Caco-2 (cell line): Measurements from ENCODE around the gene PTOV1. TPM values are rescaled to one million over a fixed set of nuclear protein-coding genes. Genes with fewer than 3 reads are reported as not detected.

Experiments used
- BruUV-seq: library from RNA; stranded (reverse); fragments of 400-500 nt; replicated peaks from 2 replicates; lab custom pipeline; 2021; lab: Mats Ljungman, UMichigan
- CTCF ChIA-PET: fragments of 300-600 bp; sonication (Branson Sonifier 250); formaldehyde crosslinking; loops from one replicate; lab custom pipeline; 2022; ENCODE audit warnings: antibody characterized with exemption; lab: Charles Lee
- POLR2A ChIA-PET: fragments of 300-600 bp; sonication (Branson Sonifier 250); formaldehyde crosslinking; loops from one replicate; lab custom pipeline; 2022; ENCODE audit warnings: antibody characterized with exemption; lab: Charles Lee
- DNase-seq, 2 experiments: peaks; one replicate each; pipeline versions ENCODE4 v3.0.0 to v3.0.0-alpha.2; 2020 to 2022
- H3K27me3 ChIP-seq: replicated peaks from 2 replicates; pipeline ENCODE4 v1.6.0; 2011; ENCODE audit warnings: low read length; ENCODE audit not compliant: control insufficient read depth, insufficient read depth
- H3K36me3 ChIP-seq: 2 replicates; pipeline ENCODE4 v1.5.1; 2011; ENCODE audit warnings: low read length; ENCODE audit not compliant: control insufficient read depth, insufficient read depth
- H3K4me1 ChIP-seq: fragments of 250-450 bp; sonication (Bioruptor Pico); 2 replicates; pipeline ENCODE4 v1.5.1; 2020; ENCODE audit warnings: mild to moderate bottlenecking
- H3K4me3 ChIP-seq: 2 replicates; pipeline ENCODE4 v1.5.1; 2011; ENCODE audit warnings: low read depth, mild to moderate bottlenecking, control low read depth, low read length
- H3K9me3 ChIP-seq: fragments of 250-450 bp; sonication (Bioruptor Pico); 2 replicates; pipeline ENCODE4 v1.5.1; 2020; ENCODE audit warnings: mild to moderate bottlenecking, moderate library complexity
- H3K27ac Mint-ChIP-seq: one replicate; pipeline ENCODE4 v1.8.0; 2022; ENCODE audit warnings: mixed read lengths; ENCODE audit not compliant: unreplicated experiment
- H3K27me3 Mint-ChIP-seq: one replicate; pipeline ENCODE4 v1.8.0; 2022; ENCODE audit warnings: mixed read lengths; ENCODE audit not compliant: insufficient read depth, unreplicated experiment
- H3K36me3 Mint-ChIP-seq: one replicate; pipeline ENCODE4 v1.8.0; 2022; ENCODE audit warnings: mild to moderate bottlenecking, mixed read lengths; ENCODE audit not compliant: insufficient read depth, unreplicated experiment
- H3K4me1 Mint-ChIP-seq: one replicate; pipeline ENCODE4 v1.8.0; 2022; ENCODE audit warnings: low read depth, mixed read lengths; ENCODE audit not compliant: unreplicated experiment
- H3K4me3 Mint-ChIP-seq: one replicate; pipeline ENCODE4 v1.8.0; 2022; ENCODE audit warnings: mild to moderate bottlenecking, moderate library complexity, mixed read lengths; ENCODE audit not compliant: unreplicated experiment
- H3K9me3 Mint-ChIP-seq: one replicate; pipeline ENCODE4 v1.8.0; 2022; ENCODE audit warnings: mixed read lengths; ENCODE audit not compliant: unreplicated experiment
- CTCF ChIP-seq, 2 experiments: fragments of 200-600 bp in 1 of 2; IDR thresholded peaks; 1 replicate in 1 of 2; 2 replicates in 1 of 2; pipeline versions ENCODE4 v1.5.1 to v1.8.0; 2011 to 2022; ENCODE audit warnings: antibody characterized with exemption in 1 of 2, control low read depth in 1 of 2, inconsistent platforms in 1 of 2, low read depth in 1 of 2, low read length in 1 of 2, mild to moderate bottlenecking in 1 of 2, moderate library complexity in 1 of 2; ENCODE audit not compliant: insufficient read depth in 1 of 2, severe bottlenecking in 1 of 2, unreplicated experiment in 1 of 2
- intact Hi-C: fragments of 100-400 bp; cut with micrococcal nuclease; formaldehyde crosslinking; loops from one replicate; pipeline ENCODE4 v1.10.0; 2022; ENCODE audit not compliant: unreplicated experiment
- total RNA-seq: library from RNA; stranded (reverse); gene quantifications from 2 replicates; pipeline ENCODE4 v1.2.3, GENCODE V29; 2022

The PTOV1 gene
- total RNA-seq, 1 experiment from 2014 or later: 209 TPM

- peak; percentile 85 to 89 for DNase-seq
- Histone ChIP-seq H3K36me3 (no peaks in the 10 kb centered on the region), H3K4me1 (peaks cover 5% of the 10 kb centered on the region; the same call in 1 of the 2 replicates), H3K9me3 (no peaks in the 10 kb centered on the region), H3K4me3 (no peak within 1 kb of the TSS), H3K27me3 (no peaks in the 10 kb centered on the region)
- Mint-ChIP-seq H3K9me3 (no peaks in the 10 kb centered on the region), H3K4me1 (no peaks in the 10 kb centered on the region), H3K27me3 (no peaks in the 10 kb centered on the region), H3K36me3 (peaks cover 36% of the 10 kb centered on the region), H3K4me3 (peak within 1 kb of the TSS; percentile 44), H3K27ac (no peak within 1 kb of the TSS)
- no TSS peak for BruUV-seq
- ChIA-PET CTCF (no interaction called here), POLR2A (interaction anchor here (0.6 to 1.0 kb wide), 2 partner anchors 48 kb away, joined by 3 to 5 read pairs; no protein-coding TSS in a partner anchor)
- intact Hi-C loops: no loop called here
- no peak for TF ChIP-seq CTCF (IDR thresholded peaks at IDR 0.05; ENCODE audit: insufficient read depth in 1 of 2, low read depth in 1 of 2, low read length in 1 of 2, severe bottlenecking in 1 of 2, unreplicated experiment in 1 of 2)
Measured at GRCh38 chr19:49812997-49813861, 37.7 kb upstream of the PTOV1 start, which contains the start of gene FUZ. Gene FUZ, minus strand, starts transcription at chr19:49813292. Its CDS starts 186 bp downstream, at chr19:49813106.

GRCh38 chr19:49814010-49814409, 36.9 kb upstream of the PTOV1 start:
- H3K27me3 Mint-ChIP-seq: no peaks in the 10 kb centered on the region
- no TSS peak for BruUV-seq
- intact Hi-C loops: no loop called here
- no peak overlapping the region for H3K27ac Mint-ChIP-seq
- ChIA-PET CTCF (no interaction called here), POLR2A (interaction anchor here (1.0 kb wide), 1 partner anchor 49 kb away, joined by 3 read pairs; no protein-coding TSS in a partner anchor)
- no peak for DNase-seq
- peaks cover 5% of the 10 kb centered on the region; the same call in 1 of the 2 replicates for H3K4me1 ChIP-seq
- peaks cover 34% of the 10 kb centered on the region for H3K36me3 Mint-ChIP-seq
- no peak for TF ChIP-seq CTCF (IDR thresholded peaks at IDR 0.05; ENCODE audit: insufficient read depth in 1 of 2, low read depth in 1 of 2, low read length in 1 of 2, severe bottlenecking in 1 of 2, unreplicated experiment in 1 of 2)
- peaks cover 2% of the 10 kb centered on the region for H3K4me1 Mint-ChIP-seq
- H3K9me3 Mint-ChIP-seq: no peaks in the 10 kb centered on the region
- H3K27me3 ChIP-seq: no peaks in the 10 kb centered on the region
- no peaks in the 10 kb centered on the region for H3K9me3 ChIP-seq
- no peak overlapping the region for H3K4me3 ChIP-seq
- no peaks in the 10 kb centered on the region for H3K36me3 ChIP-seq
- peak overlapping the region; percentile 44 for H3K4me3 Mint-ChIP-seq

- no peaks in the 10 kb centered on the region for H3K27me3 ChIP-seq
- ChIA-PET POLR2A (no interaction called here), CTCF (no interaction called here)
- DNase-seq: no peak
- H3K4me3 Mint-ChIP-seq: peak overlapping the region; percentile 85
- H3K4me1 ChIP-seq: no peaks in the 10 kb centered on the region; the same call in 1 of the 2 replicates
- H3K9me3 Mint-ChIP-seq: no peaks in the 10 kb centered on the region
- H3K9me3 ChIP-seq: no peaks in the 10 kb centered on the region
- peaks cover 39% of the 10 kb centered on the region for H3K36me3 Mint-ChIP-seq
- H3K4me1 Mint-ChIP-seq: peaks cover 7% of the 10 kb centered on the region
- BruUV-seq: no TSS peak
- peaks cover 4% of the 10 kb centered on the region; the same call in 1 of the 2 replicates for H3K36me3 ChIP-seq
- intact Hi-C loops: loop anchor here (5.0 kb wide), 1 partner anchor 36 kb away; the partner anchor contains the start of gene PTOV1
- no peaks in the 10 kb centered on the region for H3K27me3 Mint-ChIP-seq
- no peak overlapping the region for H3K4me3 ChIP-seq
- TF ChIP-seq CTCF (IDR thresholded peaks at IDR 0.05; ENCODE audit: insufficient read depth in 1 of 2, low read depth in 1 of 2, low read length in 1 of 2, severe bottlenecking in 1 of 2, unreplicated experiment in 1 of 2): no peak
- peak overlapping the region; percentile 96 for H3K27ac Mint-ChIP-seq
Measured at GRCh38 chr19:49816590-49816989, 34.4 kb upstream of the PTOV1 start.
